Endothelial cell of umbilical vein (primary cell): Measurements from ENCODE around the gene GHRH. TPM values are rescaled to one million over a fixed set of nuclear protein-coding genes. Genes with fewer than 3 reads are reported as not detected.

Experiments used
- BruUV-seq: library from RNA; stranded (reverse); fragments of 400-500 nt; replicated peaks from 2 replicates; lab custom pipeline; 2021; lab: Mats Ljungman, UMichigan
- CTCF ChIA-PET: fragments of 300-600, 350-600 bp; sonication (Branson Sonifier 250); formaldehyde crosslinking; loops from one replicate; lab custom pipeline; 2021; ENCODE audit warnings: antibody characterized with exemption, inconsistent platforms; lab: Charles Lee
- POLR2A ChIA-PET: fragments of 300-600, 350-600 bp; sonication (Branson Sonifier 250); formaldehyde crosslinking; loops from one replicate; lab custom pipeline; 2021; ENCODE audit warnings: antibody characterized with exemption, inconsistent platforms; lab: Charles Lee
- DNase-seq: peaks from one replicate; pipeline ENCODE4 v3.0.0-alpha.2; 2011; ENCODE audit warnings: low read depth, low spot score
- FAIRE-seq: peaks from 2 replicates; lab custom pipeline; 2011; peaks lifted over from hg19 to GRCh38; lab: Jason Lieb, UNC
- H2AFZ ChIP-seq: 2 replicates; pipeline ENCODE4 v1.6.0; 2012; ENCODE audit warnings: low read depth, low read length, control low read depth, inconsistent platforms
- H3K27ac ChIP-seq: 2 replicates; pipeline ENCODE4 v1.5.1; 2011; ENCODE audit warnings: low read depth, mild to moderate bottlenecking, control low read depth, low read length, moderate library complexity; ENCODE audit not compliant: insufficient read depth
- H3K27me3 ChIP-seq, 2 experiments: 2 replicates each; pipeline versions ENCODE4 v1.6.0 to v1.6.1; 2011; ENCODE audit warnings: low read length in 2 of 2, mixed read lengths in 1 of 2; ENCODE audit not compliant: control insufficient read depth in 2 of 2, insufficient read depth in 2 of 2
- H3K36me3 ChIP-seq, 2 experiments: 2 replicates in 1 of 2; 3 replicates in 1 of 2; pipeline ENCODE4 v1.5.1; 2011; ENCODE audit warnings: low read length in 2 of 2, mild to moderate bottlenecking in 1 of 2, moderate library complexity in 1 of 2; ENCODE audit not compliant: control insufficient read depth in 2 of 2, insufficient read depth in 2 of 2; ENCODE audit errors: extremely low read depth in 1 of 2
- H3K4me1 ChIP-seq: 3 replicates; pipeline ENCODE4 v1.5.1; 2011; ENCODE audit warnings: mild to moderate bottlenecking, low read length; ENCODE audit not compliant: control insufficient read depth, insufficient read depth; ENCODE audit errors: extremely low read depth
- H3K4me2 ChIP-seq: 2 replicates; pipeline ENCODE4 v1.6.1; 2011; ENCODE audit warnings: low read length, control low read depth, mixed read lengths; ENCODE audit not compliant: insufficient read depth
- H3K4me3 ChIP-seq, 3 experiments: fragments of 200-600 bp in 1 of 3; sonication (generic), shearing (Covaris generic) in 1 of 3; replicated peaks in 1 of 3; 2 replicates each; pipeline ENCODE4 v1.5.1; 2011 to 2016; ENCODE audit warnings: control low read depth in 3 of 3, low read length in 3 of 3, mild to moderate bottlenecking in 2 of 3, inconsistent platforms in 1 of 3, low read depth in 1 of 3, moderate library complexity in 1 of 3; ENCODE audit not compliant: insufficient read depth in 1 of 3
- H3K79me2 ChIP-seq: 2 replicates; pipeline ENCODE4 v1.6.0; 2012; ENCODE audit warnings: low read length, inconsistent platforms; ENCODE audit not compliant: control insufficient read depth, insufficient read depth
- H3K9ac ChIP-seq: replicated peaks from 2 replicates; pipeline ENCODE3; 2011; ENCODE audit warnings: low read length, control low read depth; ENCODE audit not compliant: insufficient read depth; ENCODE audit errors: extremely low read depth
- H3K9me1 ChIP-seq: replicated peaks from 3 replicates; pipeline ENCODE4 v1.6.0; 2011; ENCODE audit warnings: mild to moderate bottlenecking, low read length; ENCODE audit not compliant: control insufficient read depth, insufficient read depth; ENCODE audit errors: extremely low read depth
- H3K9me3 ChIP-seq: replicated peaks from 2 replicates; pipeline ENCODE4 v1.5.1; 2012; ENCODE audit warnings: low read length, inconsistent platforms; ENCODE audit not compliant: control insufficient read depth, insufficient read depth
- H4K20me1 ChIP-seq: replicated peaks from 2 replicates; pipeline ENCODE3; 2011; ENCODE audit warnings: mild to moderate bottlenecking, low read length; ENCODE audit not compliant: control insufficient read depth, insufficient read depth; ENCODE audit errors: extremely low read depth
- EZH2 ChIP-seq: IDR thresholded peaks from 2 replicates; pipeline ENCODE4 v1.6.1; 2012; ENCODE audit warnings: borderline replicate concordance, low read depth, mild to moderate bottlenecking, moderate library complexity, low read length, inconsistent platforms; ENCODE audit not compliant: severe bottlenecking
- FOS ChIP-seq: IDR thresholded peaks from 2 replicates; pipeline ENCODE4 v1.6.1; 2011; ENCODE audit warnings: mild to moderate bottlenecking, low read length, moderate library complexity, borderline replicate concordance; ENCODE audit not compliant: insufficient read depth
- GATA2 ChIP-seq: IDR thresholded peaks from 2 replicates; pipeline ENCODE4 v1.7.0; 2011; ENCODE audit warnings: low read depth, mild to moderate bottlenecking, moderate library complexity, mixed read lengths, low read length; ENCODE audit not compliant: insufficient read length, insufficient read depth
- JUN ChIP-seq: IDR thresholded peaks from 2 replicates; pipeline ENCODE4 v1.6.1; 2011; ENCODE audit warnings: borderline replicate concordance, low read depth; ENCODE audit not compliant: insufficient read length, insufficient read depth
- MYC ChIP-seq: IDR thresholded peaks from one replicate; pipeline ENCODE4 v1.6.1; 2011; ENCODE audit warnings: mild to moderate bottlenecking, low read depth, low read length
- POLR2A ChIP-seq: IDR thresholded peaks from 2 replicates; pipeline ENCODE4 v1.6.1; 2012; ENCODE audit warnings: low read depth, mild to moderate bottlenecking, control low read depth, low read length
- POLR2AphosphoS5 ChIP-seq: IDR thresholded peaks from 2 replicates; pipeline ENCODE4 v1.6.1; 2012; ENCODE audit warnings: low read depth, mild to moderate bottlenecking, control low read depth, low read length, moderate library complexity; ENCODE audit not compliant: insufficient read depth
- dilution Hi-C: fragments of 300-500 bp; cut with MboI; formaldehyde crosslinking; loops from one replicate; pipeline ENCODE4 v1.15.0; 2019; ENCODE audit warnings: low sequenced_read_pairs; ENCODE audit not compliant: extremely low pct_ligation_motif_present
- intact Hi-C: fragments of 100-400 bp; cut with micrococcal nuclease; formaldehyde crosslinking; loops from one replicate; pipeline ENCODE4 v1.10.0; 2022
- polyA plus RNA-seq, 4 experiments: library from polyadenylated mRNA; depleted of rRNA in 3 of 4; stranded (reverse) in 3 of 4; unstranded in 1 of 4; fragments of >200 nt; gene quantifications; 2 replicates each; pipeline versions ENCODE4 v1.2.1 to v1.2.3, GENCODE V29; 2011 to 2012; ENCODE audit warnings: missing spikeins in 1 of 4
- total RNA-seq: library from RNA; stranded (reverse); gene quantifications from 2 replicates; pipeline ENCODE4 v1.2.3, GENCODE V29; 2021
- TF ChIP-seq, protein P1 (sequence below): IDR thresholded peaks from 2 replicates; pipeline ENCODE4 v1.6.1; 2011; ENCODE audit not compliant: insufficient read depth, insufficient read length
- TF ChIP-seq, protein P2 (sequence below), 2 donors: IDR thresholded peaks; 1 replicate in 1 of 2; 2 replicates in 1 of 2; pipeline ENCODE4 v1.5.1; 2011; ENCODE audit warnings: low read length in 2 of 2, mild to moderate bottlenecking in 2 of 2, moderate library complexity in 2 of 2, control low read depth in 1 of 2, inconsistent platforms in 1 of 2, low read depth in 1 of 2; ENCODE audit not compliant: insufficient read depth in 1 of 2; ENCODE audit errors: extremely low read depth in 1 of 2

GHRH gene
- total and polyA plus RNA-seq, 2 donors (not counting 3 experiments of a cell fraction or from before 2014, with no cell fraction given), result not detected

DNA sequence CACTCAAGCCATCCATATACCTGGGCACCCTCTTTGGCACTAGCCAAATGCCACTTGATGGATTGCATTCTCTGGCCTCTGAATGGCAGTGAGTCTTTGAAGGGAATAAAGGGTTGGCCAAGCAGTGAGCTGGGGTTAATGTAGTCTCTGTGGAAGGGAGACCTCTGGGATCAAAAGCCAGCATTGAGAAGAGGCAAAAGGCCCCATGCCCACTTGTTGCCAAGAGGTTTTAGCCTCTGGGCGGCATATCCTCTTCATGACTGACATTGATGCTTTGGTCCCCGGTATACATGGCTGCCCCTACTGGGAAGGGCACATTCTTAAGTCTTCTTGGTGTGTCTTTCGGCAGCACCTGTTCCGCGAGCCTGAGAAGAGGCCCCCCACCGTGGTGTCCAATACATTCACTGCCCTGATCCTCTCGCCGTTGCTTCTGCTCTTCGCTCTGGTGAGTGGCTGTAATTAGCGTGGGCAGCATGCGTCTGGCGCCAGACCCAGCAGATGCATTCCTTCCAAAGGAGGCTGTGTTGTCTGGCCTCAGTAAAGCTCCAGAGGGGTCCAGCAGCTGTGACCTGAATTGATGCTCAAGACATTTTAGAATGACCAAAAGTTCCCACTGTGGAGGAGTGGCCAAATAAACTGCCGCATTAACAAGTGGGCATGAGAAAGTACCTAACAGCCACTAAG is 29.5 kb downstream of the GHRH start:
- H3K27ac ChIP-seq, result no peak overlapping the region
- no peaks in the 10 kb centered on the region for H3K79me2 ChIP-seq
- TF ChIP-seq MYC (no peak), JUN (no peak), EZH2 (no peak), POLR2AphosphoS5 (no peak), GATA2 (no peak)
- TF ChIP-seq, protein P1, sequence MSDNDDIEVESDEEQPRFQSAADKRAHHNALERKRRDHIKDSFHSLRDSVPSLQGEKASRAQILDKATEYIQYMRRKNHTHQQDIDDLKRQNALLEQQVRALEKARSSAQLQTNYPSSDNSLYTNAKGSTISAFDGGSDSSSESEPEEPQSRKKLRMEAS, result no peak
- no peak overlapping the region for H3K4me2 ChIP-seq
- H2AFZ ChIP-seq, result no peak overlapping the region
- H3K36me3 ChIP-seq, result peaks cover 39 to 49% of the 10 kb centered on the region in 2 experiments
- no peaks in the 10 kb centered on the region for H3K27me3 ChIP-seq
- no peaks in the 10 kb centered on the region for H3K9me3 ChIP-seq
- ChIA-PET POLR2A (no interaction called here), CTCF (interaction anchor here (1.5 kb wide), 1 partner anchor 40 kb away, joined by 4 read pairs; no protein-coding TSS in a partner anchor)
- BruUV-seq, result no TSS peak
- FAIRE-seq (no peak), DNase-seq (no peak)
- dilution Hi-C loops (no loop called here), intact Hi-C loops (no loop called here)
- H3K9ac ChIP-seq, result no peak overlapping the region
- no peak overlapping the region for H3K4me3 ChIP-seq
- H3K4me1 ChIP-seq, result no peaks in the 10 kb centered on the region
- H4K20me1 ChIP-seq, result no peaks in the 10 kb centered on the region
- no peaks in the 10 kb centered on the region for H3K9me1 ChIP-seq

DNA sequence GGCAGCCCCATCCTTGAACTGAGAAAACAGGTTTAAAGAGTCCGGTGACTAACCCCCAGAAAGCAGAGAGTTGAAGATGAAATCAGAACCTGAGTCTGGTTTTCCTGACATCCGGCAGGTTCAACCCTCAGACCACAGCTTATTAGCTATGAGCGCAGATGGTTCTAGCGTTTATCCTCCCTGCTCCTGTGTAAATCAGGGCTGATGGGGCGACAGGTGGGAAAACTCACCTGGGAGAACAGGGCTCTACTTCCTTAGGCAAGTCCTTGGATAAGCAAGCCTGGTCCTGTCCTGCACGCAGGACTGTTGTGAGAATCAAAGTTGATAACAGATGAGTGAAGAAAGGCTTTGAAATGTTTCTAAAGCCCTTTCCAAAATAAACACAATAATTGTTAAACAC is 31.4 kb downstream of the GHRH start:
- intact Hi-C loops, result no loop called here
- Histone ChIP-seq H3K27me3 (no peaks in the 10 kb centered on the region), H3K9ac (no peak overlapping the region), H2AFZ (no peak overlapping the region), H3K9me3 (no peaks in the 10 kb centered on the region), H3K79me2 (no peaks in the 10 kb centered on the region), H3K27ac (no peak overlapping the region), H3K4me2 (no peak overlapping the region), H3K9me1 (no peaks in the 10 kb centered on the region), H3K4me1 (no peaks in the 10 kb centered on the region), H3K4me3 (no peak overlapping the region), H3K36me3 (peaks cover 41 to 49% of the 10 kb centered on the region in 2 experiments), H4K20me1 (no peaks in the 10 kb centered on the region)
- dilution Hi-C loops, result no loop called here
- no peak for TF ChIP-seq GATA2
- no peak for TF ChIP-seq JUN
- no peak for TF ChIP-seq POLR2A
- TF ChIP-seq, protein P2, sequence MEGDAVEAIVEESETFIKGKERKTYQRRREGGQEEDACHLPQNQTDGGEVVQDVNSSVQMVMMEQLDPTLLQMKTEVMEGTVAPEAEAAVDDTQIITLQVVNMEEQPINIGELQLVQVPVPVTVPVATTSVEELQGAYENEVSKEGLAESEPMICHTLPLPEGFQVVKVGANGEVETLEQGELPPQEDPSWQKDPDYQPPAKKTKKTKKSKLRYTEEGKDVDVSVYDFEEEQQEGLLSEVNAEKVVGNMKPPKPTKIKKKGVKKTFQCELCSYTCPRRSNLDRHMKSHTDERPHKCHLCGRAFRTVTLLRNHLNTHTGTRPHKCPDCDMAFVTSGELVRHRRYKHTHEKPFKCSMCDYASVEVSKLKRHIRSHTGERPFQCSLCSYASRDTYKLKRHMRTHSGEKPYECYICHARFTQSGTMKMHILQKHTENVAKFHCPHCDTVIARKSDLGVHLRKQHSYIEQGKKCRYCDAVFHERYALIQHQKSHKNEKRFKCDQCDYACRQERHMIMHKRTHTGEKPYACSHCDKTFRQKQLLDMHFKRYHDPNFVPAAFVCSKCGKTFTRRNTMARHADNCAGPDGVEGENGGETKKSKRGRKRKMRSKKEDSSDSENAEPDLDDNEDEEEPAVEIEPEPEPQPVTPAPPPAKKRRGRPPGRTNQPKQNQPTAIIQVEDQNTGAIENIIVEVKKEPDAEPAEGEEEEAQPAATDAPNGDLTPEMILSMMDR (IDR thresholded peaks at IDR 0.05; ENCODE audit: extremely low read depth in 1 of 2, insufficient read depth in 1 of 2, low read depth in 1 of 2, low read length in 2 of 2), result no peak
- TF ChIP-seq, protein P1, result no peak
- TF ChIP-seq MYC, result no peak
- TF ChIP-seq EZH2, result no peak
- no peak for TF ChIP-seq FOS
- TF ChIP-seq POLR2AphosphoS5, result no peak
- ChIA-PET POLR2A (no interaction called here), CTCF (interaction anchor here (1.5 to 2.1 kb wide), 2 partner anchors 35 to 38 kb away, joined by 6 to 7 read pairs; no protein-coding TSS in a partner anchor)
- FAIRE-seq (no peak), DNase-seq (no peak)
- BruUV-seq, result no TSS peak
